HG02852 (cell line): ENCODE data around the gene PLBD2.

ENCODE experiments used
- ATAC-seq: cut with Tn5 transposase; IDR thresholded peaks from one replicate; pipeline ENCODE4 v1.9.1; 2021; ENCODE audit warnings: mild to moderate bottlenecking, moderate library complexity; ENCODE audit not compliant: unreplicated experiment

Gene PLBD2

DNA sequence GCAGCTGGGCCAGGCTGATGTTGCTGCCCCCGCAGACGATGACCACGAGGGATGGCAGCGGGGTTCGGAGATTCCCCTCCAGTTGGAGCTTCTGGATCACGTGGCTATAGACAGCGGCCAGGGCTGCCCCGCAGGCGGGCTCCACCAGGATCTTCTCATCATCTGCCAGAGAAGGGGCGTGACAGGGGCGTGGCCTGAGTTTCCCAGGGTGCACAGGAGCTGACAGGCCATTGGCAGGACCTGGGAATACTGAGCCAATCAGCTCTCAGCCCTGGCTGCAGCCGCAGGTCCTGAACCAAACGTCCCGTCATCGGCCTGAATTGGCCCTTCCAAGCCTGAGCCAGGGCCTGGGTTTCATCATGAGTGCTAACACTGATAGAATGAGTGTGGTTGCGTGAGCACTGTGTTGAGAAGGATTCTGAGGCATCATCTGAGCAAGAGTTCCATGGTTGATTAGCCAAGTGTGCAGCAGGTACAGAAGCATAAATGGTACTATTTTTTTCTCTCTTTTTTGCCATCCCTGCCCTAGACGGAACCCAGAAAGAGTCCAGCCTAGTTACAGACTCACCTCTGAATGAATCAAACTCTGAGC is 34.7 kb downstream of the PLBD2 start:
- no peak for ATAC-seq

DNA sequence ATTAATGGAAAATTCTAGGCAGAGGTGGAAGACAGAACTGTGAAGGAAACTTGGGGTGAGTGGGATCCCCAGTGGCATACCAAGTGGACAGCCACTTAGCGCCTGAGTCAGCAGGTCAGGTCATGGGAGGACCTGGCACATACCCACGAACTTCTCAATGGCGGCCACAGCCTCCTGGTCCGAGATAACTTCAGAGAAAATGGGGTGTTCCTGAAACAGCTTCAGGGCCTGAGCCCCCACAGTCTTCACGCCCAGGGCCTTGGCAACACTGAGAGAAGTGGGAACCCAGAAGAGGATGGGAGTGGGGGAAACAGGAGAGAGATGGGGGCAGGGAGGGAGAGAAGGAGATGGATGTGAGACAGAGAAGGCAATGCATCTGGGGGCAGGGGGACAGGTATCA is 35.4 kb downstream of the PLBD2 start:
- no peak for ATAC-seq

DNA sequence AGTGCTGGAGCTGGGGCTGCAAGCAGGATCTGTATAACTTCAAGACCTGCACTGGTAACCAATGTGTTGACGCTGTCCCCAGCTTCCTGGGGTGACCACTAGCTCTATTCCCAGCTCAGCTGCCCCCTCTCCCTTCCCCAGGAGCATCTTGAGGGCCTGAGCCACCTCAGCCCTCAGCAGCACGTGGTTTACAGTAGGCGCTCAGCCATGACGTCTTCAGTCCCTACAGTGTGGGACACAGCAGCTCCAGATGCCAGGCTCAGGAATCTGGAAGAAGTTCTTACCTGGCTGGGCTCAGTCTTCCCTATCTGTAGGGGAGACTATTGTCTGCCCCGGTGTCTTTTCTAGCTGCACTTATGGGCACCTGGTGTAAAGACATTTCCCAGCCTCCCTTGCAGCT is 36.7 kb downstream of the PLBD2 start:
- ATAC-seq, result no peak

DNA sequence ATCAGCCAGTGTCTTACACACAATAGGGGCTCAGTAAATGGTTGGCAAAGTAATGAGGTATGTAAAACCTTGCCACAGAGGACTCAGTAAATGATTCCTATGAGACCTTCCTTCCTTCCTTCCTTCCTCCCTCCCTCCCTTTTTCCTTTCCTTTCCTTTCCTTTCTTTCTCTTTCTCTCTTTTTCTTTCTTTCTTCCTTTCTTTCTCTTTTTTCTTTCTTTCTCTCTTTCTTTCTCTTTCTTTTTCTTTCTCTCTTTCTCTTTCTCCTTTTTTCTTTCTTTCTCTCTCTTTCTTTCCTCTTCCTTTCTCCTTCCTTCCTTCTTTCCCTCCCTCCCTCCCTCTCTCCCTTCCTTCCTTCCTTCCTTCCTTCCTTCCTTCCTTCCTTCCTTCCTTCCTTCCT is 37.8 kb downstream of the PLBD2 start:
- ATAC-seq, result no peak

DNA sequence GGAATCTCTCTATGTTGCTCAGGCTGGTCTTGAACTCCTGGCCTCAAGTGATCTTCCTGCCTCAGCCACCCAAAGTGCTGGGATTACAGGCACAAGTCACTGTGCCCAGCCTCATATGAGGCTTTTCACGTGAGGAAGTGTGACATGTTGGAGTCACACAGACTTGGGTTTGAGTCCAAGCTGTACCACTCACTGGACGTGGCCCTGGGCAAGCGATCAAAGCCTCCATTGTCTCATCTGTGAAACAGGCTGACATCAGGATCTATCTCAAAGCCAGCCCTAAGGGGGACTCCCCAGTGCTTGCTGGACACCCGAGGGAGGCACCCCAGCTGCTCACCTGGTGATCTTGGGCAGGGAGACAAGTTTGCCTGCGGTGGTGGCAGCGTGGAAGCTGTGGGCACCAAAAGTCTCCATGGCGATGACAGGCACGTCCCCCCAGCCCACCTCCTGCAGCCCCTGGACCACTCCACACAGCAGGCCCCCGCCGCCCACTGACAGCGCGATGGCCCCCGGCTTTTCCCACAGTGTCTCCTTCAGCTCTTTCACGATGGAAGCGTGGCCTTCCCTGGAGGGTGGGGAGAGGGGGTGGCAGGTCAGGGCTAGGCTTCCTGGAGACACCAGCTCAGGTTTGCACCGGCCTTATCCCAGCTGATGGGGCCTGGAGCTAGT is 38.6 kb downstream of the PLBD2 start:
- no peak for ATAC-seq

DNA sequence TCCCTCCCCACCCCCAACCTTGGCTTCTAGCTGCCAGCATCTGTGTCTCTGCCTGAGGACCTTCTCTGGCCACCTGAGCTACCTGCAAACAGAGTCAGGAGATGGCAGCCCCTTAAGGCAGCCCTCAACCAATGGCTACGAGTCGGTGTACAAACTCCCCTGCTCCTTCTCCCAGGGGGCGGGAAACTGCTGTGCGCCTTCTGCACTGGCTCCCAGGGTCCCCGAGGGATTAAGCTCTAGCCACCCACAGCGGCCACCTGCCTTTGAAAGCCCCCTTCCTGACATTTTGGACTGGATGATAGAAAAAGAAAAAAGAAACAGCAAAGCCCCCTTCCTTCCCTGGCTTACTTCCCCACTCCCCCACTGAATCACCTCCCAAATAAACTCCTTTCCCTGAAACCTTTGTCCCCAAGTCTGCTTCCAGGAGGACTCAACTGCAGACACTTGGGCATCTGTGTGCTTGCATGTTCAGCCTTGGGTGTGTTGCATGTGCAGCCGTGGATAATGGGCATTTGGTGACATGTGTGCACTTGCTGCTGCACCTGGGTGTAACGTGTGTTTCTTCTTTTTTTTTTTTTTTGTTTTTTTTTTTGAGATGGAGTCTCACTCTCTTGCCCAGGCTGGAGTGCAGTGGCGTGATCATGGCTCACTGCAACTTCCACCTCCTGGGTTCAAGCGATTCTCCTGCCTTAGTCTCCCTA is 39.3 kb downstream of the PLBD2 start:
- no peak for ATAC-seq

DNA sequence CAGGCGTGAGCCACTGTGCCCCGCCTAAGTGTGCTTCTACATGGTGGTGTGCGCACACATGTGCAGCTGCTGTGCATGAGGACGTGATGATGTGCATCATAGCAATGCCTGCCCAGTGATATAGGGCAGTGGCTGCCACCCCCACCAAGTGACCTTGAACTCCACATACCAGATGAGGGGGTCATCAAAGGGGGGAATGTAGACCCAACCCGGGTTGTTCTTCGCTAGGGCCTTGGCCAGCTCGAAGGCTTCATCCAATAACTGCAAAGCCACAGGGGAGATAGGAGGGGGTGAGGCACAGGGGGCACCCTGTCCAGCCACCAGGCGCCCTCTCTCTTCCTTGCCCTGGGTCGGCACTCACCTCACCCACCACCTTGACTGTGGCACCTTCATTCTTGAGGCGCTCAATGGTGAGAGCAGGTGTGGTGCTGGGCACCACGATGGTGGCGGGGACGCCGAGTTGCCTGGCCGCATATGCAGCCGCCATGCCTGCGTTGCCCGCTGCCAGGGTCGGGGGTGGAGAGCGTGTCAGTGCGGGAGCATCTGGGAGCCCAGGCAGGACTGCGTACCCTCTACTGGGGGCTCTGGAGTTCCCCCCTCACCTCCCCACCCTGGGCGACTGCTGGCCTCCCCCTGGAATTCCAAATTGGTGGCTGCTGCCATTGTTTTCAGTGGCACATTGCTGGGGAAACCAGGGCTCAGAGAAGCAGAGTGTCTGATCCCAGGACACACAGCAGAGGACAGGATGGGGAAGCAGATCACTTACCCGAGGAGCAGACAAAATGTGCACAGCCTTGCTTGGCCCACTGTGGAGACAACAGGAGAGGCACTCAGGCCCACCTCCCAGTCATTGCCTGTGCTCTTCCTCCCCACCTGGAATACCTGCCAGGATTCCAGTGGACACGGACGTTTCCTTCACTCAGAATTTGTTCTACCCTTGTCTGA is 40.2 kb downstream of the PLBD2 start:
- ATAC-seq, result no peak

DNA sequence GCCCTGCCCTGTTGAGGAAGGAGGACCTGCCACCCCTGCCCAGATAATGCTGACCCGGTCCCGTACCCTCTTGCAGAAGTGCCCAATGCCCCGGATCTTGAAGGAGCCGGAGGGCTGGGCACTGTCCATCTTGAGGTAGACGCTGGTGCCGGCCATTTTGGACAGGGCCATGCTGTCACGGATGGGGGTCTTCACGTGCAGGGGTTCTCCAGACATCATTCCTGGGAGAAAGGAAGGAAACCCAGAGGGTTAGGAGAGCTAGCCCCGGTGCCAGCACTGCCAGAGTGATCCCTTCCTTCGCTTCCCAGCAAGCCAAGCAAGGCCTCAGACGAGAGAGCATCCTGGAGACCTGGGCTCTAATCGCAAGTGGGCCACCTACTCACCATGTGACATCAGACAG is 41.1 kb downstream of the PLBD2 start:
- no peak for ATAC-seq

DNA sequence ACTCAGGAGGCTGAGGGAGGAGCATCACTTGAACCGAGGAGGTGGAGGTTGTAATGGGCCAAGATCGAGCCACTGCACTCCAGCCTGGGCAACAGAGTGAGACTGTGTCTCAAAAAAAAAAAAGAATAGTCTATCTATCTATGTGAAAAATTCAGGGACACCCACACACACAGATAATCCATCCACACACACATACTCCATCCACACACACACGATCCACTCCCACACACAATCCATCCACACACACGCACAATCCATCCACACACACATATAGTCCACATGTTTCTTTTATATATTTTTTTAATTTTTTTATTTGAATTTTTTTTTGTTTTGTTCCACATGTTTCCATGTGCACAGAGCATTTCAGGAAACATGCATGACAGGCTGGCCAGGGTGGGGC is 42.0 kb downstream of the PLBD2 start:
- no peak for ATAC-seq

DNA sequence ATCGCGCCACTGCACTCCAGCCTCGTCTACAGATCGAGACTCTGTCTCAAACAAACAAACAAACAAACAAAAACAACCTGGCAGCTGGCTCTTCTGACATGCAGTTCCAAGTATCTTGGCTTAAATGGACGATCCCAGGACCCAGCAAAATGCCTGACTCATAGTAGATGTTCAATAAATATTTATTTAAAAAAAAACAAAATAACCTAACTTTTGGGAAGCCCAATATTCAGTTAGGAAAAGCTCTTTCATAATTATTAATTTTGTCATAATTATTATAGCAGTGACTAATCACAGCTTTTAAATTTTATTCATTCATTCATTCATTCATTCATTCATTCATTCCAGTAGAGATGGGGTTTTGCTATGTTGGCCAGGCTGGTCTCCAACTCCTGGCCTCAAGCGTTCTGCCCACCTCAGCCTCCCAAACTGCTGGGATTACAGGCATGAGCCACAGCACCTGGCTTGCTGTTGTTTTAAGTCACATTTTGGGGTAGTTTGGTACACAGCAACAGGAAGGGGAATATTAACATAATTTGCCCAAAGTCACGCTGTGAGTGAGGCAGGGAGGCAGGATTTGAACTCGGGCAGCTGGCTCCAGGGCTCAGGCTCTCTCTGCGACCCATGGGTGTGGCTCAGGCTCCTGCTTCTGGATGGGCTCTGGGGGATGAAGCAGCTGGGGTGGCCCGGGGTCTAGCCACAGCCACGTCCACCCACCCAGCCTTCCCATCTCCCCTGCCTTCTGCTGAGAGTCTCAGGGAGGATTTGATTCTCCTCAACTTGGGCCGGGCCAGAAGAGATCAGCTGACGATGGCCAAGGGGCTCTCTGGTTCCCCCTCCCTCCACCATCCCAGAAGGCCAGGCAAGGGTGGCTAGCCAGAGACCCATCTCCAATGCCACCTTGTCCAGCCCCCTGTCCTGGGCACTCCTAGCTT is 42.9 kb downstream of the PLBD2 start:
- no peak for ATAC-seq

DNA sequence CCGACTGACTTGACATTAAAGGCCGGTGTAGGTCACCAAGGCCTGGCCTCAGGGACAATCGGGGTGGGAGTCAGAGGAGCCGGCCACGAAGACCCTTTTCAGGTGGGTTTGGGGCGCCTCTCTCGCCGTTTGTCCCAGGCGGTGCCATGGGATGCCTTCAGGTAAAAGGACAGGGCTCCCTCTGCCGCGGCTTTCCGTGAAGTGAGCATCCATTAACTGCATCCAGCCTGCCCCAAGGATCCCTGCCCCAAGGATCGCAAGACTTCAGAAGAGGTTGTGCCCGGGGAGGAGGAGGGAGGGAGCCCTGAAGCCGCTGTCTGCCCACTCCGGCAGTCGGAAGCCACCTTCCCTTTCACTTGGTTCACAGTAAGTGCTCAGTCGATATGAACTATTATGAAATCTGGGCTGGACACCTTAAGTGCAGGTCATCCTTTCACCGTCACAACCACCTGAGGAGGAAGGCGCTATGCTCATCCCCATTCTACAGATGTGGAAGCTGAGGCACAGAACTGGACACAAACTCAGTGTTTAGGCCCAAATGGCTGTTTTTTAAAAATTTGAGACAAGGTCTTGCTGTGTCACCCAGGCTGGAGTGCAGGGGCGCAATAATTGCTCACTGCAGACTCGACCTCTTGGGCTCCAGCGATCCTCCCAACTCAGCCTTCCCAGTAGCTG is 44.3 kb downstream of the PLBD2 start:
- no peak for ATAC-seq

DNA sequence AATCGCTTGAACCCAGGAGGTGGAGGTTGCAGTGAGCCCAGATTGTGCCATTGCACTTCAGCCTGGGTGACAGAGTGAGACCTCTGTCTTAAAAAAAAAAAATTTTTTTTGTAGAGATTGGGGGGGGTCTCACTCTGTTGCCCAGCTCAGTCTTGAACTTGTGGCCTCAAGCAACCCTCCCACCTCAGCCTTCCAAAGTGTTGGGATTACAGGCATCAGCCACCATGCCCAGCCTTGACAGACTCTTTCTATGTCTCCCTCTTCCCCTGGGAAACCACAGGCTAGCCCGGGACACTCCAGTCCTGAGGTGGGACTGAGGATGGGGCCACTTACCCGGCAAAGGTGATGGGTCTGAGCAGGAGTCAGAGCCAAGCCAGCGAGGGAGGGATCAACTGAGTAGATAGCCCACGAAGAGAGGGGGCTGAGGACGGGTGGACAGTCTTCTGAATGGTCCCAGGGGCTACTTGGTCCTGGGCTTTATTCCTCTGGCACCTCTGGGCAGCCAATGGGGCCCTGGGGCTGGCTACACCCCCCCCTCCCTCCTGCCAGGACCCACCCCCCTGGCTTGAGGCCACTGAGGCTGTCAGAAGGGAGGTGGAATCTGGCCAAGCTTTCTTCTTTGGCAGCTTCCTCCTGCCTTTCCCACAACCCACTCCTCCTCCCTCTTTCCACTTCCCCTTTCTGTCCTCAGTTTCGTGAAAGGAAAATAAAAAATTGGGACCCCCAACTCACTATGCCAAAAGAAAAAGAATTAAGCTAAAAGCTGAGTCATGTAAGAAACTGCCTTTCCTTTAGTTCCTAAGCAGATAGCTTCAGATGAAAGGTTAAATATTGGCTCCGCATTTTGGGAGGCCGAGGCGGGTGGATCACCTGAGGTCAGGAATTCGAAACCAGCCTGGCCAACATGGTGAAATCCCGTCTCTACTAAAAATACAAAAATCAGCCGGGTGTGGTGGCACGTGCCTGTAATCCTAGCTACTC is 45.3 kb downstream of the PLBD2 start, which contains the start of gene SDS:
TSS of gene SDS (minus strand) at position 453 of the 981 bp plus-strand sequence. CDS start 4,179 bp downstream, outside the sequence.
- ATAC-seq, result no peak

DNA sequence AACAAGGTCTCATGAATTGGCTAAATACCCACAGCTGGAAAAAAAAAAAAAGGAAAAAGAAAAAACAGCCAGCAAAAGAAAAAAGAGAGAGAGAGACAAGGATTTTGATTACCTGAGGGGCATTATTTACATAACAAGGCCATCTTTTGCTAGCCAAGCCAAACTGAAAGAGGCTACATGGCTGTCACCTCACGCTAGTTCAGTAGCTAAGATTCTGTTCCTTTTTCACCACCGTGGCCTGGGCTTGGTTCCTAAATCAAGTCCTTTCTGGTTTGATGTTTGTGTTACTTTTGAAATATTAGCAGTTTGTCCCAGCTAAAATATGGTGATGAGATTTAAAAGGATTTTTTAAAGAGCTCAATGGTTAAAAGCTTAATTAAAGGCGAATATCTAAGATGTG is 47.3 kb downstream of the PLBD2 start:
- no peak for ATAC-seq

DNA sequence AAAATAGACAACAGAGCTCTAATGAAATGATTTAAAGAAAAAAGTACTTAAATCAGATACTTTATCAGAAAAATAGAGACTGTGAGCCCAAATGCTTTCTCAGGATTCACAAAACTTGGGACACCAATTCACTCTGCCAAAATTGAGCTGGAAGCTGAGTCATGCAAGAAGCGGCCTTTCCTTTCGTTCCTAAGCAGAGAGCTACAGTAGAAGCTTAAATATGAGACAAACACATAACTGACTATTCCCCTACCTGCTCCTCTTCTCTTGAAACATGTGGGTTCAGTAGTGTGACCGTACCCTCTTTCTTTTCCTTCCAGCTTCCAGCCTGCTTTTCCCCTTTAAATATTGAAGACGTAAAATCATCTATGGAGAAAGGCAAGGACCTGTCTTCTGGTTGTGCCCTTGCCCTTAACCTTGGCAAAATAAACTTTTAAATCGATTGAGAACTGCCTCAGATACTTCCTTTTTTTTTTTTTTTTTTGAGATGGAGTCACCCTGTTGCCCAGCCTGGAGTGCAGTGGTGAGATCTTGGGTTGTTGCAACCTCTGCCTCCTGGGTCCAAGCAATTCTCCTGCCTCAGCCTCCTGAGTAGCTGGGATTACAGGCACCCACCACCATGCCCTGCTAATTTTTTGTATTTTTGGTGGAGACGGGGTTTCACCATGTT is 49.7 kb downstream of the PLBD2 start:
- no peak for ATAC-seq

DNA sequence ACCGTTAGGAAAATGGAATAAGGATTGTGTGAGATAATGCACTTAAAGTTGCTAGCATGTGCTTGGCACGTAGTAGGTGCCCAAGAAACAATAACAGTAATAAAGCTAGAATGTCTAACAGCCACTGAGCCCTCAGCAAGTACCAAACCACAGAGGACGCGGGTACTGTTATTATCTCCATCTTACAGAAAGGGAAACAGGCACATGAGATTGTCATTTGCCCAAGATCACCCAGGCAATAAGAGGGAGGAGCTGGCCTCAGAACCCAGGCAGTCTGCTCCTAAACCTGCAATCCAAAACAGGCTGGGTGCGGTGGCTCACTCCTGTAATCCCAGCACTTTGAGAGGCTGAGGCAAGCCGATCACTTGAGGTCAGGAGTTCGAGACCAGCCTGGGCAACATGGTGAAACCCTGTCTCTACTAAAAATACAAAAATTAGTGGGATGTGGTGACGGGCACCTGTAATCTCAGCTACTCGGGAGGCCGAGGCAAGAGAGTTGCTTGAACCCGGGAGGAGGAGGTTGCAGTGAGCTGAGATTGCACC is 50.4 kb downstream of the PLBD2 start:
- ATAC-seq, result no peak

DNA sequence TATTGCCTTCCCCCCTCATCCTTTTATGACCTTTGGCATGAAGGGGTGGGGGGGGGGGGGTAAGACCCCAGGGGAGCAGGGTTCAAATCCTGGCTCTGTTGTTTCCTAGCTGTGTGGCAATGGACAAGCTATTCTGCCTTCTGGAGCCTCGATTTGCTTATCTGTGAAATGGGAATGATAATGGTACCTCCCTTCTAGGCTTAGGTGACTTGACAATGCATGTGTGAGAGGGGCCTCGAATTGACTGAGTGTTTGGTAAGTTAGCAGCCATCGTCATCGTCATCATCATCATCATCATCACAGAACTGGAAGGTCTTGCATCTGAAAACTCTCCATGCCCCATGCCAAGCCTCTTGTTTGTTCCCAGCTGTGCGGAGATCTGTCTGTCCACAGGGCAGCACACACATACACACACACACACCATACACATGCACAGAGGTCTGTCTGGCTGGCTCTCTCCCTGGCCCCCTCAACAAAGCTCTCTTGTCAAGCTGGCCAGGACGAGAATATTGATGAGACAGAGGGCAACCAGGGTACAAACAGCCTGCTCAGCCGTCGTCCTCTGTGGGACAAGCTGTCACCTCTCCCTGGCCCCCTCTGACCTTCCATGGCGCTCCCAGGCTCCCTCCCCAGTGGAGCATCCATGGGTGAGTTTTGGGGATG is 51.2 kb downstream of the PLBD2 start:
- ATAC-seq, result no peak

DNA sequence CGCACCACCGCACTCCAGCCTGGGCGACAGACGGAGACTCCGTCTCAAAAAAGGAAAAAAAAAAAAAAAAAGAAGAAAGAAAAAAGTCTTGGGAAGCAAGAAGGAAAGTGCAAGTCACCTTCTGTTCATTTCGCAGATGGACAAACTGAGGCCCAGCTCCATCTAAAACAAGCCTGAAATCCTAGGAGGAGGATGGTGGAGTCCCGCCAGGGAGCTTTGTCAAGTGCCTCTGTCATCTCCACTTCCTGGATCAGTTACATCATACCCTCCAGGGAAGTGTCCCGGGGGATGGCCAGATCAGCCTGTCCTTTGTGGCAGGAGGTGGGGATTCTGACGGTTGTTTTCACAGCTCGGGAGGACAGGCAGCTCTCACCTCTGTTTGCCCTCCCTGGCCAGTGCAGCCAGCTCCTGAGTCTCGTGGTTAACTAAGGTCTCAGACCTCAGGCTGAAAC is 55.1 kb downstream of the PLBD2 start:
- no peak for ATAC-seq
